RWPE1 (cell line): ENCODE data around the gene ACTBL2.
"Not testable (repeated sequence)": the region's sequence is repeated elsewhere in the genome, so short reads cannot be mapped to it uniquely, and the experiment has no call there.

Experiments used
- CTCF ChIA-PET: fragments of 350-600 bp; sonication (Branson Sonifier 250); formaldehyde crosslinking; extraction: SDS; loops from one replicate; lab custom pipeline; 2021; lab: Yijun Ruan, JAX
- POLR2A ChIA-PET: fragments of 400-600 bp; formaldehyde crosslinking; extraction: SDS; loops from one replicate; lab custom pipeline; 2020; ENCODE audit warnings: antibody characterized with exemption; ENCODE audit not compliant: low non-redundant PET; lab: Yijun Ruan, JAX
- DNase-seq: peaks from one replicate; pipeline ENCODE4 v3.0.0; 2012; ENCODE audit warnings: low spot score
- H3K27ac ChIP-seq: fragments of 450-650 bp; 2 replicates; pipeline ENCODE4 v1.5.1; 2017
- CTCF ChIP-seq: fragments of 450-650 bp; conservative IDR thresholded peaks from 2 replicates; pipeline ENCODE4 v1.5.1; 2017; ENCODE audit warnings: low read depth, mild to moderate bottlenecking

ACTBL2 gene

GRCh38 chr5:57482671-57483106, at the start of gene ACTBL2:
Gene ACTBL2, minus strand, starts transcription at chr5:57482811. Its CDS starts 104 bp downstream, at chr5:57482707.
- DNase-seq = peak; percentile 68
- POLR2A ChIA-PET = no interaction called here
- H3K27ac ChIP-seq = peak within 1 kb of the TSS; percentile 49
- CTCF ChIA-PET = interaction anchor here (1.0 kb wide), 1 partner anchor 16 kb away, joined by 5 read pairs; no protein-coding TSS in a partner anchor
- no peak for TF ChIP-seq CTCF

GRCh38 chr5:57531333-57531732, 48.7 kb upstream of the ACTBL2 start:
- H3K27ac ChIP-seq = no peak overlapping the region
- CTCF ChIA-PET = no interaction called here
- TF ChIP-seq CTCF = no peak
- DNase-seq = no peak
- POLR2A ChIA-PET = no interaction called here

GRCh38 chr5:57529864-57530263, 47.3 kb upstream of the ACTBL2 start:
- POLR2A ChIA-PET = no interaction called here
- no peak for TF ChIP-seq CTCF
- DNase-seq = no peak
- CTCF ChIA-PET = interaction anchor here (0.6 kb wide), 1 partner anchor 765 kb away, joined by 3 read pairs; no protein-coding TSS in a partner anchor
- no peak overlapping the region for H3K27ac ChIP-seq

GRCh38 chr5:57527870-57528269, 45.3 kb upstream of the ACTBL2 start:
- no peak for TF ChIP-seq CTCF
- CTCF ChIA-PET = no interaction called here
- DNase-seq = no peak
- H3K27ac ChIP-seq = no peak overlapping the region
- POLR2A ChIA-PET = no interaction called here

- DNase-seq = no peak
- ChIA-PET POLR2A (no interaction called here), CTCF (no interaction called here)
- no peak for TF ChIP-seq CTCF
- no peak overlapping the region for H3K27ac ChIP-seq
These were observed 41.9 kb upstream of the ACTBL2 start for GRCh38 chr5:57524348-57525060.

GRCh38 chr5:57522477-57522876, 39.9 kb upstream of the ACTBL2 start:
- POLR2A ChIA-PET, DNase-seq, CTCF ChIA-PET, H3K27ac ChIP-seq: not testable (repeated sequence)

- H3K27ac ChIP-seq, CTCF ChIA-PET, POLR2A ChIA-PET, DNase-seq: not testable (repeated sequence)
These were observed 35.8 kb upstream of the ACTBL2 start for GRCh38 chr5:57518415-57518814.
